ENCODE measurements around the gene DCAF12. TPM values are rescaled to one million over a fixed set of nuclear protein-coding genes. Genes with fewer than 3 reads are reported as not detected.

The DCAF12 gene
- total RNA-seq, 3 donors from 2014 or later (not counting 1 experiment from before 2014, with no cell fraction given): 14.9 to 24.3 (median 21.3) TPM

- no peaks in the 10 kb centered on the region for H3K4me1 Mint-ChIP-seq
- intact Hi-C loops (cut with micrococcal nuclease): no loop called here
- DNase-seq (no peak), ATAC-seq (no peak)
- H3K27ac Mint-ChIP-seq: peak overlapping the region in 1 of 2 donors; percentile 5
- Histone ChIP-seq H3K36me3 (ENCODE audit: control insufficient read depth, insufficient read depth, low read length) (peaks cover 51% of the 10 kb centered on the region), H3K27ac (ENCODE audit: low read length) (no peak overlapping the region), H3K9me3 (ENCODE audit: control insufficient read depth, insufficient read depth, low read length) (no peaks in the 10 kb centered on the region), H3K4me1 (ENCODE audit: control insufficient read depth, insufficient read depth, low read length) (no peaks in the 10 kb centered on the region), H3K27me3 (ENCODE audit: control insufficient read depth, insufficient read depth, low read length) (no peaks in the 10 kb centered on the region), H3K4me3 (ENCODE audit: low read length) (no peak overlapping the region)
- H3K36me3 Mint-ChIP-seq: peaks cover 14% of the 10 kb centered on the region
- H3K9me3 Mint-ChIP-seq: no peaks in the 10 kb centered on the region
- no peak overlapping the region for H3K4me3 Mint-ChIP-seq
- TF ChIP-seq CTCF (IDR thresholded peaks at IDR 0.05): no peak
- no peaks in the 10 kb centered on the region for H3K27me3 Mint-ChIP-seq (ENCODE audit: low read depth in 2 of 2)
Measured at GRCh38 chr9:34086864-34087263, 39.6 kb downstream of the DCAF12 start.

DNA sequence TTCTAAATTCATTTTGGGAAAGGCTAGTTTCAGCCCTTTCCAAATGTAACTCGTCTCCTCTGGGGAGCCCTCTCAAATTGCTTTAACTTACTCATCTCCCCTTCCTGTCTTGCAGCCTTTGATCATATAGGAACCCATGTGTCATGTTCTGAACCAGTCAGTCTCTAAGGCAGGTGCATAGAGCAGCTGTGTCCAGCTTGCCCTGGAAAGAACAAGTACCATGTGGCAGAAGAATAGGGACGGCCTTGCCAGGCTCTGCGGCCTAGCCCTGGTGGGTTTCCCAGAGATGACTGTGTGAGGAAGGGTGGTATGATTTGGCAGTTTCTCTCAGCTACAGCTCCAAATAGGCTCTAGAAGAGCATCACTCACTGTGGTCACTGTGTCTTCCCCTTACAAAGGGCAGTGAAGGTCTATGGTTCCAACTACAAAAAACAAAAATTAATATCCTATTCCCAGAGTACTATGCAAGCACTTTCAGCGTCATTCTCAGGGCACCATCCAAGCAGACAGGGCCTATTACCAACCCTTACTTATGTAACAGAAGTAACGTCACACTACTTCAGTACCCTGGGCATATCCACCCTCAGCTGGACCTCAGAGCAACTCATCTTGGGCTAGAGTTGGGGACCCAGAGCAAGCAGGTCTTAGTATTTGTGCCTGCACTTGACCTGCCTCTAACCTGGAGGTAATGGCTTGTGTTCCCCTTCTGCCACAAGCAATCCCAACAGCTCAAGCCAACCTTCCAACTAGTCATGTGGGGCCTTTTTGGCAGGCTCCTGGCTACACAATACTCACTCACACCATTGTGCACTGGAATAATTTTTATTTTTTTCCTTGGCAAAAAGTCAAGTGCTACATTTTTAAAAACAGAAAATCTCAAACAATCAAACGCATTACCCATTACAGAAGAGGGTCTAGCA, 40.7 kb downstream of the DCAF12 start:
- H3K36me3 ChIP-seq (ENCODE audit: control insufficient read depth, insufficient read depth, low read length): peaks cover 43% of the 10 kb centered on the region
- DNase-seq (no peak), ATAC-seq (no peak)
- no peak overlapping the region for H3K4me3 ChIP-seq (ENCODE audit: low read length)
- no peak overlapping the region for H3K27ac ChIP-seq (ENCODE audit: low read length)
- peak overlapping the region; percentile 35 to 36 for H3K27ac Mint-ChIP-seq
- H3K9me3 ChIP-seq (ENCODE audit: control insufficient read depth, insufficient read depth, low read length): no peaks in the 10 kb centered on the region
- no peak for TF ChIP-seq CTCF (IDR thresholded peaks at IDR 0.05)
- H3K4me1 ChIP-seq (ENCODE audit: control insufficient read depth, insufficient read depth, low read length): no peaks in the 10 kb centered on the region
- no peaks in the 10 kb centered on the region for H3K27me3 Mint-ChIP-seq (ENCODE audit: low read depth in 2 of 2)
- no peak overlapping the region for H3K4me3 Mint-ChIP-seq
- intact Hi-C loops (cut with micrococcal nuclease): no loop called here
- H3K36me3 Mint-ChIP-seq: peaks cover 12% of the 10 kb centered on the region
- H3K9me3 Mint-ChIP-seq: no peaks in the 10 kb centered on the region
- 89% methylated on average over 5 of the region's 6 CpGs for WGBS (ENCODE audit: insufficient coverage)
- H3K4me1 Mint-ChIP-seq: no peaks in the 10 kb centered on the region
- no peaks in the 10 kb centered on the region for H3K27me3 ChIP-seq (ENCODE audit: control insufficient read depth, insufficient read depth, low read length)

DNA sequence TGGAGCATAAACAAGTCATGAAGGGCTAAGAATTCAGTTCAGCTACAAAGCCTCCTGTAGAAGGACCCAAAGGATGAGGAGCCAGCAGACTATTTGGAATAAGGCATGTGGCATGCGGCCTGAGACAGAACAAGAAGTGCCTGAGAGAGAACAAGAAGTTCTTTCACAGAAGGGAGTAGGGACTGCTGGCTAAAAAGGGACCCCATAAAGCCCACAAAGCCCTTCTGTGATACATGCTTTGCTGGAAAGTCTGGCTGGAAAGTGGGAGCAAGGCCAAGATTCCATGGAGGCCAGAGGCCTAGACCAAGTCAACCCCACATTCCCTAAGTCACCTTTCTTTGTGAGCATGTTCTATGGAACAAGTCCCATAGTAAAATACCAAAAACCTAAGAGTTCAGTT, 41.9 kb downstream of the DCAF12 start:
- H3K9me3 Mint-ChIP-seq: no peaks in the 10 kb centered on the region
- peaks cover 12% of the 10 kb centered on the region for H3K36me3 Mint-ChIP-seq
- no peaks in the 10 kb centered on the region for H3K4me1 Mint-ChIP-seq
- peaks cover 36% of the 10 kb centered on the region for H3K36me3 ChIP-seq (ENCODE audit: control insufficient read depth, insufficient read depth, low read length)
- ATAC-seq: no peak
- H3K27me3 Mint-ChIP-seq (ENCODE audit: low read depth in 2 of 2): no peaks in the 10 kb centered on the region
- no peak overlapping the region for H3K4me3 Mint-ChIP-seq
- intact Hi-C loops (cut with micrococcal nuclease): no loop called here
- DNase-seq: no peak
- H3K27me3 ChIP-seq (ENCODE audit: control insufficient read depth, insufficient read depth, low read length): no peaks in the 10 kb centered on the region
- H3K4me3 ChIP-seq (ENCODE audit: low read length): no peak overlapping the region
- H3K9me3 ChIP-seq (ENCODE audit: control insufficient read depth, insufficient read depth, low read length): no peaks in the 10 kb centered on the region
- TF ChIP-seq CTCF (IDR thresholded peaks at IDR 0.05): no peak
- H3K27ac Mint-ChIP-seq: peak overlapping the region in 1 of 2 donors; percentile 8
- no peak overlapping the region for H3K27ac ChIP-seq (ENCODE audit: low read length)
- 56% methylated on average over 1 of the region's 1 CpG for WGBS (ENCODE audit: insufficient coverage)
- no peaks in the 10 kb centered on the region for H3K4me1 ChIP-seq (ENCODE audit: control insufficient read depth, insufficient read depth, low read length)
